Measurements from ENCODE around the gene NINJ2. TPM values are rescaled to one million over a fixed set of nuclear protein-coding genes. Genes with fewer than 3 reads are reported as not detected.

NINJ2 gene
- total RNA-seq, 1 donor: 5.8 TPM

- Histone ChIP-seq H4K20me1 (ENCODE audit: insufficient read depth, low read length) (no peaks in the 10 kb centered on the region), H3K9me3 (ENCODE audit: low read depth, low read length) (peaks cover 5% of the 10 kb centered on the region), H3K79me2 (ENCODE audit: insufficient read depth, low read length) (no peaks in the 10 kb centered on the region), H3K36me3 (ENCODE audit: insufficient read depth, low read length) (no peaks in the 10 kb centered on the region), H2AFZ (ENCODE audit: low read length) (no peak overlapping the region), H3K27me3 (ENCODE audit: insufficient read depth, low read length) (no peaks in the 10 kb centered on the region), H3K4me2 (ENCODE audit: insufficient read depth, low read length) (no peak overlapping the region), H3K4me3 (ENCODE audit: insufficient read depth, low read length) (no peak overlapping the region), H3K4me1 (ENCODE audit: insufficient read depth, low read length) (no peaks in the 10 kb centered on the region), H3K27ac (ENCODE audit: low read depth, low read length) (no peak overlapping the region)
- TF ChIP-seq CTCF (IDR thresholded peaks at IDR 0.05; ENCODE audit: extremely low read depth, low read depth, low read length): no peak
- no peak for DNase-seq (ENCODE audit: insufficient read length, low spot score, missing footprints)
These were observed 34.2 kb upstream of the NINJ2 start for GRCh38 chr12:697481-697880.

GRCh38 chr12:694734-695503 is 31.7 kb upstream of the NINJ2 start:
- no peaks in the 10 kb centered on the region for H3K79me2 ChIP-seq (ENCODE audit: insufficient read depth, low read length)
- H2AFZ ChIP-seq (ENCODE audit: low read length): no peak overlapping the region
- TF ChIP-seq CTCF (IDR thresholded peaks at IDR 0.05; ENCODE audit: extremely low read depth, low read depth, low read length): no peak
- H3K4me1 ChIP-seq (ENCODE audit: insufficient read depth, low read length): no peaks in the 10 kb centered on the region
- no peaks in the 10 kb centered on the region for H4K20me1 ChIP-seq (ENCODE audit: insufficient read depth, low read length)
- DNase-seq (ENCODE audit: insufficient read length, low spot score, missing footprints): no peak
- H3K4me2 ChIP-seq (ENCODE audit: insufficient read depth, low read length): no peak overlapping the region
- H3K27ac ChIP-seq (ENCODE audit: low read depth, low read length): no peak overlapping the region
- peaks cover 5% of the 10 kb centered on the region for H3K9me3 ChIP-seq (ENCODE audit: low read depth, low read length)
- H3K4me3 ChIP-seq (ENCODE audit: insufficient read depth, low read length): no peak overlapping the region
- H3K36me3 ChIP-seq (ENCODE audit: insufficient read depth, low read length): no peaks in the 10 kb centered on the region
- no peaks in the 10 kb centered on the region for H3K27me3 ChIP-seq (ENCODE audit: insufficient read depth, low read length)

- H3K9me3 ChIP-seq (ENCODE audit: low read depth, low read length): peaks cover 5% of the 10 kb centered on the region
- H3K4me2 ChIP-seq (ENCODE audit: insufficient read depth, low read length): no peak overlapping the region
- no peak overlapping the region for H3K4me3 ChIP-seq (ENCODE audit: insufficient read depth, low read length)
- TF ChIP-seq CTCF (IDR thresholded peaks at IDR 0.05; ENCODE audit: extremely low read depth, low read depth, low read length): no peak
- no peak for DNase-seq (ENCODE audit: insufficient read length, low spot score, missing footprints)
- no peak overlapping the region for H3K27ac ChIP-seq (ENCODE audit: low read depth, low read length)
- H3K79me2 ChIP-seq (ENCODE audit: insufficient read depth, low read length): no peaks in the 10 kb centered on the region
- H3K27me3 ChIP-seq (ENCODE audit: insufficient read depth, low read length): no peaks in the 10 kb centered on the region
- H3K36me3 ChIP-seq (ENCODE audit: insufficient read depth, low read length): no peaks in the 10 kb centered on the region
- no peaks in the 10 kb centered on the region for H4K20me1 ChIP-seq (ENCODE audit: insufficient read depth, low read length)
- H2AFZ ChIP-seq (ENCODE audit: low read length): no peak overlapping the region
- H3K4me1 ChIP-seq (ENCODE audit: insufficient read depth, low read length): no peaks in the 10 kb centered on the region
These were observed 30.8 kb upstream of the NINJ2 start for GRCh38 chr12:693934-694533.

GRCh38 chr12:692274-692673 is 29.0 kb upstream of the NINJ2 start:
- Histone ChIP-seq H3K79me2 (ENCODE audit: insufficient read depth, low read length) (no peaks in the 10 kb centered on the region), H4K20me1 (ENCODE audit: insufficient read depth, low read length) (no peaks in the 10 kb centered on the region), H3K27me3 (ENCODE audit: insufficient read depth, low read length) (no peaks in the 10 kb centered on the region), H3K4me1 (ENCODE audit: insufficient read depth, low read length) (no peaks in the 10 kb centered on the region), H3K4me3 (ENCODE audit: insufficient read depth, low read length) (no peak overlapping the region), H3K27ac (ENCODE audit: low read depth, low read length) (no peak overlapping the region), H3K9me3 (ENCODE audit: low read depth, low read length) (no peaks in the 10 kb centered on the region), H3K4me2 (ENCODE audit: insufficient read depth, low read length) (no peak overlapping the region), H3K36me3 (ENCODE audit: insufficient read depth, low read length) (no peaks in the 10 kb centered on the region), H2AFZ (ENCODE audit: low read length) (no peak overlapping the region)
- TF ChIP-seq CTCF (IDR thresholded peaks at IDR 0.05; ENCODE audit: extremely low read depth, low read depth, low read length): no peak
- no peak for DNase-seq (ENCODE audit: insufficient read length, low spot score, missing footprints)
